ENCODE results near the gene PIEZO2.
"Not testable (repeated sequence)": the region's sequence is repeated elsewhere in the genome, so short reads cannot be mapped to it uniquely, and the experiment has no call there.

DNA sequence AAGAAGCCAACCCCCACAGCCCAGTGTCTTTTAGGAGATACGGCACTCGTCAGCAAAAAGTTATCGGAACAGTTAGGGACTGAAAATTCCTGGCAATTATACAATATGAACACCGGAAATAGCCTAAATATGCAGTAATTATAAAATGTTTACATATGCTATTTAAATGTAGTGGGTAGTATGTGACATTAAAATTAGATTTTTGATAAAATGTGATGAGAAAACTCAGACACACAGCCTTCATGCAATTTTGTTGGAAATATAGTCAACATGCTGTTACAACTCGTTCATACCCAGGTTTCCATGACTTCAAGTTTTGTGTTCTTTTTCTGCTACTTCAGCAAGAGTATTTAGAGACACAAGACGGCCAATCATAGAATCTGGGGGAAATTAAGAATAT is 229.1 kb downstream of the PIEZO2 start:
- TF ChIP-seq POLR2AphosphoS5, POLR2A, EP300 (IDR thresholded peaks at IDR 0.05): not testable (repeated sequence)
- TF ChIP-seq, protein P1, sequence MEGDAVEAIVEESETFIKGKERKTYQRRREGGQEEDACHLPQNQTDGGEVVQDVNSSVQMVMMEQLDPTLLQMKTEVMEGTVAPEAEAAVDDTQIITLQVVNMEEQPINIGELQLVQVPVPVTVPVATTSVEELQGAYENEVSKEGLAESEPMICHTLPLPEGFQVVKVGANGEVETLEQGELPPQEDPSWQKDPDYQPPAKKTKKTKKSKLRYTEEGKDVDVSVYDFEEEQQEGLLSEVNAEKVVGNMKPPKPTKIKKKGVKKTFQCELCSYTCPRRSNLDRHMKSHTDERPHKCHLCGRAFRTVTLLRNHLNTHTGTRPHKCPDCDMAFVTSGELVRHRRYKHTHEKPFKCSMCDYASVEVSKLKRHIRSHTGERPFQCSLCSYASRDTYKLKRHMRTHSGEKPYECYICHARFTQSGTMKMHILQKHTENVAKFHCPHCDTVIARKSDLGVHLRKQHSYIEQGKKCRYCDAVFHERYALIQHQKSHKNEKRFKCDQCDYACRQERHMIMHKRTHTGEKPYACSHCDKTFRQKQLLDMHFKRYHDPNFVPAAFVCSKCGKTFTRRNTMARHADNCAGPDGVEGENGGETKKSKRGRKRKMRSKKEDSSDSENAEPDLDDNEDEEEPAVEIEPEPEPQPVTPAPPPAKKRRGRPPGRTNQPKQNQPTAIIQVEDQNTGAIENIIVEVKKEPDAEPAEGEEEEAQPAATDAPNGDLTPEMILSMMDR (IDR thresholded peaks at IDR 0.05), result not testable (repeated sequence)

Data from upper lobe of left lung (tissue), 4 donors.